Right lobe of liver (tissue), 6 donors: Measurements from ENCODE around the gene MACROH2A2. TPM values are rescaled to one million over a fixed set of nuclear protein-coding genes. Genes with fewer than 3 reads are reported as not detected.

Experiments
- ATAC-seq, 4 donors: fragments of 200-7000 bp; cut with Tn5 transposase; one replicate each; pipeline ENCODE4 v1.9.1; 2020; ENCODE audit warnings: mild to moderate bottlenecking in 4 of 4, moderate library complexity in 4 of 4
- DNase-seq, 3 donors: peaks; one replicate each; pipeline ENCODE4 v3.0.0-alpha.2; 2020
- H3K27ac ChIP-seq, 3 donors: fragments of 200-600 bp; one replicate each; pipeline ENCODE4 v1.8.0; 2022
- H3K27me3 ChIP-seq, 2 donors: fragments of 200-600 bp; one replicate each; pipeline ENCODE4 v1.8.0; 2022
- H3K36me3 ChIP-seq, 4 donors: fragments of 200-600 bp; sonication (generic) in 1 of 4; one replicate each; pipeline versions ENCODE4 v1.5.1 to v1.8.0; 2017 to 2022; ENCODE audit warnings: control low read depth in 1 of 4
- H3K4me1 ChIP-seq, 4 donors: fragments of 200-600 bp; sonication (generic) in 1 of 4; one replicate each; pipeline versions ENCODE4 v1.5.1 to v1.8.0; 2017 to 2022; ENCODE audit warnings: control low read depth in 1 of 4
- H3K4me3 ChIP-seq, 3 donors: fragments of 200-600 bp; one replicate each; pipeline ENCODE4 v1.8.0; 2022
- H3K9me3 ChIP-seq, 4 donors: fragments of 200-600 bp; sonication (generic) in 1 of 4; one replicate each; pipeline versions ENCODE4 v1.5.1 to v1.8.0; 2017 to 2022; ENCODE audit warnings: control low read depth in 1 of 4
- CTCF ChIP-seq, 4 donors: fragments of 200-600 bp in 3 of 4; fragments of 450-650 bp in 1 of 4; IDR thresholded peaks; one replicate each; pipeline versions ENCODE4 v1.5.1 to v1.8.0; 2016 to 2022; ENCODE audit warnings: antibody characterized with exemption in 4 of 4, mild to moderate bottlenecking in 2 of 4
- POLR2A ChIP-seq: fragments of 450-650 bp; IDR thresholded peaks from one replicate; pipeline ENCODE4 v1.6.1; 2017; ENCODE audit warnings: antibody characterized with exemption, mild to moderate bottlenecking
- WGBS: methylation state at CpG from one replicate; pipeline ENCODE4 v1.1.6; 2018; ENCODE audit warnings: low coverage, low lambda C conversion rate; ENCODE audit not compliant: insufficient coverage; ENCODE audit errors: missing lambda C conversion rate; 5-methylcytosine and 5-hydroxymethylcytosine counted together
- intact Hi-C, 2 donors: fragments of 100-400 bp; cut with DNase I; formaldehyde crosslinking; loops; one replicate each; pipeline versions ENCODE4 v1.11.2 to v1.14.1; 2022
- total RNA-seq, 6 experiments: library from RNA; depleted of rRNA in 2 of 6; stranded (reverse); fragments of >200 nt in 2 of 6; fragmentation: NEBNext Ultra II Directional in 3 of 6; extraction: Animal tissue kit (Norgen Biotek cat#: 25700) in 3 of 6; gene quantifications; one replicate each; pipeline versions ENCODE4 v1.1.0 to v1.2.4, GENCODE V29; 2016 to 2023
- donor health status: DM: no; HTN: yes; CAD: no.
- donor health status: DM: no; HTN: no; CAD: no.
- donor health status: DM: no; HTN: no; CAD: no.
- donor health status: DM: no; HTN: yes; CAD: no.
- donor health status: DM: no; HTN: yes; CAD: no.

MACROH2A2 gene
- total RNA-seq, 6 experiments from 2014 or later: 2.0 to 12.1 (median 5.0) TPM

GRCh38 chr10:70054902-70055301, 2.3 kb downstream of the MACROH2A2 start:
- Histone ChIP-seq H3K4me1 (no peaks in the 10 kb centered on the region), H3K27me3 (no peaks in the 10 kb centered on the region), H3K36me3 (no peaks in the 10 kb centered on the region), H3K9me3 (no peaks in the 10 kb centered on the region), H3K4me3 (no peak overlapping the region), H3K27ac (no peak overlapping the region)
- ATAC-seq: no peak
- intact Hi-C loops: no loop called here
- 77% methylated on average over 4 of the region's 4 CpGs for WGBS
- no peak for DNase-seq
- TF ChIP-seq POLR2A: no peak
- TF ChIP-seq CTCF (IDR thresholded peaks at IDR 0.05): no peak

GRCh38 chr10:70055550-70055949, 2.9 kb downstream of the MACROH2A2 start:
- 80% methylated on average over 1 of the region's 1 CpG for WGBS
- ATAC-seq (no peak), DNase-seq (no peak)
- Histone ChIP-seq H3K4me3 (no peak overlapping the region), H3K27ac (no peak overlapping the region), H3K4me1 (no peaks in the 10 kb centered on the region), H3K9me3 (no peaks in the 10 kb centered on the region), H3K27me3 (no peaks in the 10 kb centered on the region), H3K36me3 (no peaks in the 10 kb centered on the region)
- intact Hi-C loops: no loop called here
- TF ChIP-seq CTCF (IDR thresholded peaks at IDR 0.05): no peak
- TF ChIP-seq POLR2A: no peak

- 52% methylated on average over 3 of the region's 4 CpGs for WGBS
- intact Hi-C loops: no loop called here
- Histone ChIP-seq H3K4me1 (no peaks in the 10 kb centered on the region), H3K27ac (no peak overlapping the region), H3K9me3 (no peaks in the 10 kb centered on the region), H3K36me3 (no peaks in the 10 kb centered on the region), H3K4me3 (no peak overlapping the region), H3K27me3 (no peaks in the 10 kb centered on the region)
- TF ChIP-seq CTCF (IDR thresholded peaks at IDR 0.05): no peak
- TF ChIP-seq POLR2A: no peak
- no peak for DNase-seq
- ATAC-seq: no peak
Measured at GRCh38 chr10:70057306-70057705, 4.7 kb downstream of the MACROH2A2 start.

- Histone ChIP-seq H3K36me3 (no peaks in the 10 kb centered on the region), H3K27ac (no peak overlapping the region), H3K4me1 (no peaks in the 10 kb centered on the region), H3K27me3 (no peaks in the 10 kb centered on the region), H3K4me3 (no peak overlapping the region), H3K9me3 (no peaks in the 10 kb centered on the region)
- no peak for ATAC-seq
- 100% methylated on average over 2 of the region's 2 CpGs for WGBS
- TF ChIP-seq CTCF (IDR thresholded peaks at IDR 0.05) (no peak), POLR2A (no peak)
- DNase-seq: no peak
- intact Hi-C loops: no loop called here
Measured at GRCh38 chr10:70060389-70060788, 7.7 kb downstream of the MACROH2A2 start.
